ENCODE results near the gene TMEM154.

DNA sequence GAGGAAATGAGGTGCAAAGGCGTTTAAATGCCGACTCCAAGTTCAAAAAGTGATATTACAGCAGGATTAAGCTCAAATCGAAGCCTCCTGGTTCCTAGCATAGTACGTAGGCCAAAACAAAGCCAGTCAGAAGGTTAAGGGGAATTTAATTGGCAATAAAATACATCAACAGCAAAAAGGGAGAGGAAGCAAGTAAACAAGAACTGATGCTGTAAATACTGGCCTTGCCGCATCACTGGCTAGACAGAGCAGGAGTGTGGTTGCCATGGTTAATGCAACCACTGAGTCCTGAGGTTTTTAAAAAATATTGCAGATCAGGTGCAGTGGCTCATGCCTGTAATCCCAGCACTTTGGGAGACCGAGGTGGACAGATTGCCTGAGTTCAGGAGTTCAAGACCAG is 80.7 kb downstream of the TMEM154 start:
- TF ChIP-seq ZC3H10 (CRISPR knock-in tag; IDR thresholded peaks at IDR 0.05): no peak
- TF ChIP-seq, protein P1, sequence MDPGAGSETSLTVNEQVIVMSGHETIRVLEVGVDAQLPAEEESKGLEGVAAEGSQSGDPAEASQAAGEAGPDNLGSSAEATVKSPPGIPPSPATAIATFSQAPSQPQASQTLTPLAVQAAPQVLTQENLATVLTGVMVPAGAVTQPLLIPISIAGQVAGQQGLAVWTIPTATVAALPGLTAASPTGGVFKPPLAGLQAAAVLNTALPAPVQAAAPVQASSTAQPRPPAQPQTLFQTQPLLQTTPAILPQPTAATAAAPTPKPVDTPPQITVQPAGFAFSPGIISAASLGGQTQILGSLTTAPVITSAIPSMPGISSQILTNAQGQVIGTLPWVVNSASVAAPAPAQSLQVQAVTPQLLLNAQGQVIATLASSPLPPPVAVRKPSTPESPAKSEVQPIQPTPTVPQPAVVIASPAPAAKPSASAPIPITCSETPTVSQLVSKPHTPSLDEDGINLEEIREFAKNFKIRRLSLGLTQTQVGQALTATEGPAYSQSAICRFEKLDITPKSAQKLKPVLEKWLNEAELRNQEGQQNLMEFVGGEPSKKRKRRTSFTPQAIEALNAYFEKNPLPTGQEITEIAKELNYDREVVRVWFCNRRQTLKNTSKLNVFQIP (CRISPR knock-in tag; IDR thresholded peaks at IDR 0.05; ENCODE audit: borderline replicate concordance, low read depth): no peak
- no peak for TF ChIP-seq PATZ1 (CRISPR knock-in tag; IDR thresholded peaks at IDR 0.05; ENCODE audit: borderline replicate concordance)
- TF ChIP-seq ZFP30 (CRISPR knock-in tag; IDR thresholded peaks at IDR 0.05): no peak
- TF ChIP-seq ARNTL (CRISPR knock-in tag; IDR thresholded peaks at IDR 0.05; ENCODE audit: borderline replicate concordance, low read depth): no peak
- TF ChIP-seq, protein P2, sequence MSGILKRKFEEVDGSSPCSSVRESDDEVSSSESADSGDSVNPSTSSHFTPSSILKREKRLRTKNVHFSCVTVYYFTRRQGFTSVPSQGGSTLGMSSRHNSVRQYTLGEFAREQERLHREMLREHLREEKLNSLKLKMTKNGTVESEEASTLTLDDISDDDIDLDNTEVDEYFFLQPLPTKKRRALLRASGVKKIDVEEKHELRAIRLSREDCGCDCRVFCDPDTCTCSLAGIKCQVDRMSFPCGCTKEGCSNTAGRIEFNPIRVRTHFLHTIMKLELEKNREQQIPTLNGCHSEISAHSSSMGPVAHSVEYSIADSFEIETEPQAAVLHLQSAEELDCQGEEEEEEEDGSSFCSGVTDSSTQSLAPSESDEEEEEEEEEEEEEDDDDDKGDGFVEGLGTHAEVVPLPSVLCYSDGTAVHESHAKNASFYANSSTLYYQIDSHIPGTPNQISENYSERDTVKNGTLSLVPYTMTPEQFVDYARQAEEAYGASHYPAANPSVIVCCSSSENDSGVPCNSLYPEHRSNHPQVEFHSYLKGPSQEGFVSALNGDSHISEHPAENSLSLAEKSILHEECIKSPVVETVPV (CRISPR knock-in tag; IDR thresholded peaks at IDR 0.05): no peak
- TF ChIP-seq ESRRG (CRISPR knock-in tag; IDR thresholded peaks at IDR 0.05): no peak
- no peak for TF ChIP-seq OSR1 (CRISPR knock-in tag; IDR thresholded peaks at IDR 0.05)
- no peak for TF ChIP-seq TCF4 (CRISPR knock-in tag; IDR thresholded peaks at IDR 0.05; ENCODE audit: borderline replicate concordance)
